ENCODE data around the gene UBAC1. TPM values are rescaled to one million over a fixed set of nuclear protein-coding genes. Genes with fewer than 3 reads are reported as not detected.

UBAC1 gene
- total RNA-seq, 1 experiment from 2014 or later, result 54.8 TPM

DNA sequence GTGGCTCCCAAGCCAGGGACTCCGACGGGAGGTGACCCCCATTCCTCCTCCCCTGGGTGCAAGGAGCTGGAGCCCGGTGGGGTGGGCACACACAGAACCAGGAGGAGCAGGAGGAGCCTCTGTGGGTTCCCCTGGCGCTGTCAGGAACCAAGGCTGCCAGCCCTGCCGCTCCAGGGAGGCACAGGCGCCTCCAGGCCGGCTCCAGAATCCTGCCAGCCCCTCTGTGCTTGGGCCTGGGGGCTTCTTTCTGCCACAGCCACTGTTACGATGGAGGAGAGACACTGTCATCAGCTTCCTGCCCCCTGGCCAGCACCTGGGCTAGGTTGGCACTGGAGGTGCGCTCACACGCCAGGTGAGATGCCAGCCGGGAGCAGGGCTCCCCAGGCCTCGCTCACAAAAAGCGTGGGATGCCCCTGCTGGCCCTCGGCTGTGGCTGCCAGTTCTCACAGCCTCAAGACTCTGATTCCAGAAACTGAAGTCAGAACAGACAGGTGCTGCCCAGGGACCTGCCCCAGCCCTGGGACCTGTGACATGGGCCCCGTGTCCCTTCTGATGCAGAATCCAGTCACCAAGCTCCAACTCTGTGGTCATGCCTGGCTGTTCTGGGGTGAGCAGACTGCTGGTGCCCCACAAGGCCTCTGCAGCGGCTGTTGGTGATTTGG, 37.4 kb upstream of the UBAC1 start:
- H3K9me2 ChIP-seq (ENCODE audit: insufficient read depth), result no peaks in the 10 kb centered on the region
- TF ChIP-seq, protein P1, sequence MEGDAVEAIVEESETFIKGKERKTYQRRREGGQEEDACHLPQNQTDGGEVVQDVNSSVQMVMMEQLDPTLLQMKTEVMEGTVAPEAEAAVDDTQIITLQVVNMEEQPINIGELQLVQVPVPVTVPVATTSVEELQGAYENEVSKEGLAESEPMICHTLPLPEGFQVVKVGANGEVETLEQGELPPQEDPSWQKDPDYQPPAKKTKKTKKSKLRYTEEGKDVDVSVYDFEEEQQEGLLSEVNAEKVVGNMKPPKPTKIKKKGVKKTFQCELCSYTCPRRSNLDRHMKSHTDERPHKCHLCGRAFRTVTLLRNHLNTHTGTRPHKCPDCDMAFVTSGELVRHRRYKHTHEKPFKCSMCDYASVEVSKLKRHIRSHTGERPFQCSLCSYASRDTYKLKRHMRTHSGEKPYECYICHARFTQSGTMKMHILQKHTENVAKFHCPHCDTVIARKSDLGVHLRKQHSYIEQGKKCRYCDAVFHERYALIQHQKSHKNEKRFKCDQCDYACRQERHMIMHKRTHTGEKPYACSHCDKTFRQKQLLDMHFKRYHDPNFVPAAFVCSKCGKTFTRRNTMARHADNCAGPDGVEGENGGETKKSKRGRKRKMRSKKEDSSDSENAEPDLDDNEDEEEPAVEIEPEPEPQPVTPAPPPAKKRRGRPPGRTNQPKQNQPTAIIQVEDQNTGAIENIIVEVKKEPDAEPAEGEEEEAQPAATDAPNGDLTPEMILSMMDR (IDR thresholded peaks at IDR 0.05 in 2 of 3, conservative IDR thresholded peaks at IDR 0.05 in 1 of 3; ENCODE audit: borderline replicate concordance in 1 of 3, insufficient read depth in 1 of 3, low read depth in 2 of 3, low read length in 2 of 3), result no peak
- TF ChIP-seq ZNF274 (IDR thresholded peaks at IDR 0.05; ENCODE audit: low read depth, low read length) (no peak), EGR1 (IDR thresholded peaks at IDR 0.05; ENCODE audit: low read depth) (no peak), ZFX (IDR thresholded peaks at IDR 0.05) (no peak), SP1 (IDR thresholded peaks at IDR 0.05; ENCODE audit: low read depth) (no peak), SRF (IDR thresholded peaks at IDR 0.05; ENCODE audit: low read depth) (no peak), ELF1 (IDR thresholded peaks at IDR 0.05; ENCODE audit: borderline replicate concordance, low read depth) (no peak), CBX3 (IDR thresholded peaks at IDR 0.05; ENCODE audit: low read depth) (no peak), EZH2 (IDR thresholded peaks at IDR 0.05) (no peak), FOSL1 (IDR thresholded peaks at IDR 0.05; ENCODE audit: low read depth) (no peak), TCF7L2 (IDR thresholded peaks at IDR 0.05; ENCODE audit: borderline replicate concordance, extremely low read depth, insufficient read depth, insufficient read length) (no peak), POLR2A (IDR thresholded peaks at IDR 0.05; ENCODE audit: borderline replicate concordance, extremely low read depth, insufficient read depth, insufficient read length) (no peak), POLR2AphosphoS5 (IDR thresholded peaks at IDR 0.05; ENCODE audit: low read depth, low read length) (no peak), JUND (IDR thresholded peaks at IDR 0.05) (no peak)
- TF ChIP-seq, protein P2, sequence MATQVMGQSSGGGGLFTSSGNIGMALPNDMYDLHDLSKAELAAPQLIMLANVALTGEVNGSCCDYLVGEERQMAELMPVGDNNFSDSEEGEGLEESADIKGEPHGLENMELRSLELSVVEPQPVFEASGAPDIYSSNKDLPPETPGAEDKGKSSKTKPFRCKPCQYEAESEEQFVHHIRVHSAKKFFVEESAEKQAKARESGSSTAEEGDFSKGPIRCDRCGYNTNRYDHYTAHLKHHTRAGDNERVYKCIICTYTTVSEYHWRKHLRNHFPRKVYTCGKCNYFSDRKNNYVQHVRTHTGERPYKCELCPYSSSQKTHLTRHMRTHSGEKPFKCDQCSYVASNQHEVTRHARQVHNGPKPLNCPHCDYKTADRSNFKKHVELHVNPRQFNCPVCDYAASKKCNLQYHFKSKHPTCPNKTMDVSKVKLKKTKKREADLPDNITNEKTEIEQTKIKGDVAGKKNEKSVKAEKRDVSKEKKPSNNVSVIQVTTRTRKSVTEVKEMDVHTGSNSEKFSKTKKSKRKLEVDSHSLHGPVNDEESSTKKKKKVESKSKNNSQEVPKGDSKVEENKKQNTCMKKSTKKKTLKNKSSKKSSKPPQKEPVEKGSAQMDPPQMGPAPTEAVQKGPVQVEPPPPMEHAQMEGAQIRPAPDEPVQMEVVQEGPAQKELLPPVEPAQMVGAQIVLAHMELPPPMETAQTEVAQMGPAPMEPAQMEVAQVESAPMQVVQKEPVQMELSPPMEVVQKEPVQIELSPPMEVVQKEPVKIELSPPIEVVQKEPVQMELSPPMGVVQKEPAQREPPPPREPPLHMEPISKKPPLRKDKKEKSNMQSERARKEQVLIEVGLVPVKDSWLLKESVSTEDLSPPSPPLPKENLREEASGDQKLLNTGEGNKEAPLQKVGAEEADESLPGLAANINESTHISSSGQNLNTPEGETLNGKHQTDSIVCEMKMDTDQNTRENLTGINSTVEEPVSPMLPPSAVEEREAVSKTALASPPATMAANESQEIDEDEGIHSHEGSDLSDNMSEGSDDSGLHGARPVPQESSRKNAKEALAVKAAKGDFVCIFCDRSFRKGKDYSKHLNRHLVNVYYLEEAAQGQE (IDR thresholded peaks at IDR 0.05; ENCODE audit: low read depth), result no peak
- TF ChIP-seq, protein P3, sequence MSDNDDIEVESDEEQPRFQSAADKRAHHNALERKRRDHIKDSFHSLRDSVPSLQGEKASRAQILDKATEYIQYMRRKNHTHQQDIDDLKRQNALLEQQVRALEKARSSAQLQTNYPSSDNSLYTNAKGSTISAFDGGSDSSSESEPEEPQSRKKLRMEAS (IDR thresholded peaks at IDR 0.05), result no peak
- H3K9ac ChIP-seq (ENCODE audit: low read length), result no peak overlapping the region
- H2AFZ ChIP-seq (ENCODE audit: low read depth, low read length, poor library complexity, severe bottlenecking), result no peak overlapping the region
- no peaks in the 10 kb centered on the region for H3K36me3 ChIP-seq (ENCODE audit: control insufficient read depth in 1 of 2, insufficient read depth in 2 of 2, low read length in 2 of 2)
- no peak overlapping the region for H3K4me2 ChIP-seq (ENCODE audit: low read length)
- POLR2A ChIA-PET, result no interaction called here
- ATAC-seq (no peak), DNase-seq (ENCODE audit: low read depth, low spot score) (no peak)
- intact Hi-C loops (cut with micrococcal nuclease), result no loop called here
- no peaks in the 10 kb centered on the region for H3K79me2 ChIP-seq (ENCODE audit: insufficient read depth, low read length)
- no peaks in the 10 kb centered on the region for H3K9me3 ChIP-seq (ENCODE audit: control insufficient read depth in 1 of 2, insufficient read depth in 1 of 2, low read depth in 1 of 2, low read length in 2 of 2)
- CTCF ChIA-PET, result no interaction called here
- H3K4me1 ChIP-seq (ENCODE audit: control insufficient read depth in 1 of 2, insufficient read depth in 2 of 2, low read length in 2 of 2), result peaks cover 0 to 8% of the 10 kb centered on the region in 2 experiments; a peak in 1 of 4 replicates
- H3K4me3 ChIP-seq (replicated peaks in 1 of 2; ENCODE audit: low read depth in 1 of 2, low read length in 2 of 2), result no peak overlapping the region
- RAD21 ChIA-PET (ENCODE audit: low non-redundant PET in 1 of 2, low total read pairs in 2 of 2, uncharacterized antibody in 2 of 2, unreplicated experiment in 2 of 2), result no interaction called here
- no peaks in the 10 kb centered on the region for H4K20me1 ChIP-seq (ENCODE audit: insufficient read depth)
- H3K27ac ChIP-seq (ENCODE audit: low read depth, low read length), result no peak overlapping the region
- no peaks in the 10 kb centered on the region for H3K27me3 ChIP-seq (ENCODE audit: insufficient read depth, low read length)
- no TSS peak for BruUV-seq (replicated peaks)
